HG03135 (cell line): ENCODE measurements around the gene PARD3.
A peak's percentile ranks its signal among the peaks of the same experiment; 100 is the strongest.

Experiments
- ATAC-seq: cut with Tn5 transposase; IDR thresholded peaks from one replicate; pipeline ENCODE4 v1.9.1; 2021; ENCODE audit warnings: mild to moderate bottlenecking, moderate library complexity; ENCODE audit not compliant: unreplicated experiment

The PARD3 gene

DNA sequence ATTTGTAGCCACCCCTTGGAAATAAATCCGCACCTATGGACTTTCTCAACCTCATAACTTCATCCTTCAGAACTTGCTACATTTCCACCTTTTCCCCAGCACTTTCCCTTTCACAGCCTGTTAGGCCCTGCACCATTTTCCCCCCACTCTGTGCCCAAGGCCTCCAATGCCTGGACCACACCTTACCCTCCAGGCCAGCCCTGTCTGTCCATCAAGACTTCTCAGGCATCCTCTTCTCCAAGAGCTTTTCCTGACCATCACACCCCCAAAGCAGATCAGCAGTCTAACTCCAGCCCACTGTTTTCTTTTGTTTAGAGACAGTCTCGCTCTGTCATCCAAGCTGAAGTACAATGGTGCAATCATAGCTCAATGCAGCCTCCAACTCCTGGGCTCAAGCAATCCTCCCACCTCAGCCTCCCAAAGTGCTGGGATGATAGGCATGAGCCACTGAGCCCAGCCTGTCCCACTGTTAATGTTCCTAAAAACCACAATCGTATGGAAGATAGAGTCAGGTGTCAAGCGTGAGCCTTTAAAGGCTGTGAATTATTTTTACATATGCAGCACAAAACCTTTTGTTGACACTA, 116.8 kb downstream of the PARD3 start:
- no peak for ATAC-seq

DNA sequence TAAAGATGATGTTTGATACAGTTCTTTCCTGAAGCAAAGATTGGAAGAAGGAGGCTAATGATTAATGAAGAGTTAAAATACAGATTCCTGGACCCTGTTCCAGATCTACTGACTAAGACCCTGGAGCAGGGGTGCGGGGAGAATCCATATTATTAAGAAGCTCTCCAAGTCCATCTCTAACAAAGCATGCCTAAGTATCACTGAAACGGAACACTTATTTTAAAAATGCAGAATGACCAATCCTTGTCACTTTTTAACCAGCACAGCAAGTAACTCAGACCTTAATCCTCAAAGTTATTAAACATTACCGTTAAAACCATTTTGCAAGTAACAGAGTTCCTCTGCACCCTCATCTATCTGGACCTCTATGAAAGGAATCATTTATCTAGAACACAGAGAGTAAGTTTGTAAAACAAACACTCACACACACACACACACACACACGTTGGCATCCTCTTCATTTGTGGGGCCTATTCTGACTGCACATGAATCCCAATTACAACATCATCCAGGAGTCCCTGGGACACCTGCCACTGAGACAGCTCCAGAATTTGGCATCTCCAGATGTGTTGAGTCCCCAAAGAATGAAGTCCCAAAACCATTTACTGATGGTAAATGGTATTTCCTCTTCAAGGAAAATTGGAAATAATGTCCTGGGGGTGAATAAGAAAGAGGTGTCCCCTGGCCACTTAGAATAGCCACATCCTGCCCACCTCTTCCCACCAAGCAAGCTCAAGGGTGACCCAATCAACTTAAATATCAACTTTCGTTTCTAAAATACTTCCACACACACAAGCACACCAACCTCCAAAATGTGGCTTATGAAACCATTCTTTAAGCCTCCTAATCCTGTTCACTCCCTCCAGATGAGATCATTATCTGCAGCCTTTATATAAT, 117.5 kb downstream of the PARD3 start:
- ATAC-seq = no peak

DNA sequence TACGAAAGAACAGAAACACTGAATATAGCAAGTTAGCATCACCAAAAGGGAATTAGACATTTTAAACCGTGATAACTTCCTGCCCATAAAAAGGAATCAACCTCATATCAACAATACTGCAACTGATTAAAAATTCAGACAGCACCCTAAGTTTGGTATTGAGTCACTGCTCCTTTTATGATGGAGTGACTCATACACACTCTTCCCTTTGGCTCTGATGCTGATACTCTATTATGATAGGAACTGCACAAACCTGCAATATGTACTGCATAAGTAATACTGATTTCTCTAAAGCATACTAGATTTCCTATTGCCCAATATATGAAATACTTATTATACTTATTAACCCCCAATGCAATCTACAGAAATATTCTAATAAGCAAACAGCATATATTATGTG, 118.7 kb downstream of the PARD3 start:
- ATAC-seq = no peak

DNA sequence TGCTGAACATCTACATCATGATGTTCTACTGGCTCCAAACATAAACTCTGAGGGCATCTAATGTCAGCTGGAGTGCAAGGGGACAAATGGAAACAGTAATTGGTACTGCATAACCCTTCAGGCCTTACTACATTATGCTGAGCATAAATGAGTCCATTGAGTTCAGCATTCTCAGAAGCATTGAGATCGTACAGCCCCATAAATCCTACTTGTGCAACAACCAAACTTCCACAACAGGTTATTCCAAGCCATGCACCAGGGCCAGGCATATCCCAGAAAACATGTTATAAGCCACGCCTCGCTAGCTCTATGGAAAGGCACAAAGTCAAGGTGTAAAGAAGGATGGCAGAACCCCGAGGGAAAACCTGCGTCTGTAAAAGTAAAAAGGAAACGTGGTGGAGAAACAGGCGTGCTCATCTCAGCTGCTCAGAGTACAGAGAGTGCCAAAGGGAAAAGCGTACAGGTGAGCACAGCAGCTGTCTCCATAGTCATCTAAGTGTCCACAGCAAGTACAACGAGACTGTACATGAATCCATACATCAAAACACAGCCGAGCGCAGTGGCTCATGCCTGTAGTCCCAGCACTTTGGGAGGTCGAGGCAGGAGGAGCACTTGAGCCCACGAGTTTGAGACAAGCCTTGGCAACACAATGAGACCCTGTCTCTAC, 124.6 kb downstream of the PARD3 start:
- no peak for ATAC-seq

DNA sequence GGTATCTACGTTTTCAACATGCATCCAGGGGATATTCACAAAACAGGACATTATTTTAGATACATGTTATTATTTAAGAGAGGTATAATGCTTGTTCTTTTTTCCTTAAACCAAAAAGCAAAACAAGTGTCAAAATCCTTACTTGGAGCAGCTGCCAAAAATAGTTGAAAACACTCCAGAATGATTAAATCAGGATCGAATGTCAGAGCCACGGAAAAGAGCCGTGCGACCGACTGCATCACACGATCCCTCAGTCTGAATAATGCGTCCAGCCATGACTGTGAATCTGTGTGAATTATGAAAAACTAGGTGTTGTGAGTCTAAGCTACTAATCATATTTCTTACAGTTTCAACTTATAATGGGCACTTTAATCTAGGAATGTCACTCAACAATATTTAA, 126.0 kb downstream of the PARD3 start:
- no peak for ATAC-seq

DNA sequence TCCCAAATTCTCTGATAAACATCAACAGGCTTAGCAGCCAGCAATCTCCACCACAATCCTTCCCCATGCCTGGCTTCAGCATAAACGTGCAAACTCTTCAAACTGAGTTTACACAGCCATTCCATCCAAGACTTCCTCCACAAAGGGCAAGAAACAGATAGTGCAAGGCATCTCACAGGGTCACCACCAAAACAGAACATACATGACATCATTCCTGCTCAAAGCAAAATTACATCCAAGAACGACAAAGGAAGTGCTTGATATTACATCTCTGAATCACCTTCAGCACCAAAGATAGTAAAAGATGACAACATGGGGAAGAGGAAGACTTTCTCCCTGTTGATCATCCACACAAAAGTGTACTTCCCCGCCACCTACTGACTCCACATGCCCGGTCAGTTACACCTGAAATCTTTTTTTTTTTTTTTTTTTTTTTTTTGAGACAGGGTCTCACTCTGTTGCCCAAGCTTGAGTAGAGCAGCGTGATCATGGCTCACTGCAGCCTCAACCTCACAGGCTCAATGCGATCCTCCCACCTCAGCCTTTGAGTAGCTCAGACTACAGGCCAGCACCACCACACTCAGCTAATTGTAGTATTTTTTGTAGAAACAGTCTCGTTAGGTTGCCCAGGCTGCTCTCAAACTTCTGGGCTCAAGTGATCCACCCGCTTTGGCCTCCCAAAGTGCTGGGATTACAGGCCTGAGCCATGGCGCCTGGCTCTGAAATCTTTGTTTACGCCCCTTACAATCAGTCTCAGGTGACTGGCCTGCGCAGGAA, 127.5 kb downstream of the PARD3 start:
- no peak for ATAC-seq

DNA sequence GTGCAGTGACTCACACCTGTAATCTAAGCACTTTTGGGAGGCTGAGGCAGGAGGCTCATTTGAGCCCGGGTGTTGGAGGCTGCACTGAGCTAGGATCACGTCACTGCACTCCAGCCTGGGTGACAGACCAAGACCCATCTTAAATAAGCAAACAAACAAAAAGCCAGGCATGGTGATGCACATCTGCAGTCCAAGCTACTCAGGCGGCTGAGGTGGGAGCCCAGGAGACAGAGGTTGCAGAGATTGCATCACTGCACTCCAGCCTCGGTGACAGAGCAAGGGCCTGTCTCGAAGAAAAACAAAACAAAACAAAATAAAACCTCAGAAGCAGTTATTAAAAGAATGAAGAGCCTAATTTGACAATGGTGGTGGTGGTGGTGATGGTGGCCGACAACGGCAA, 132.5 kb downstream of the PARD3 start:
- no peak for ATAC-seq

DNA sequence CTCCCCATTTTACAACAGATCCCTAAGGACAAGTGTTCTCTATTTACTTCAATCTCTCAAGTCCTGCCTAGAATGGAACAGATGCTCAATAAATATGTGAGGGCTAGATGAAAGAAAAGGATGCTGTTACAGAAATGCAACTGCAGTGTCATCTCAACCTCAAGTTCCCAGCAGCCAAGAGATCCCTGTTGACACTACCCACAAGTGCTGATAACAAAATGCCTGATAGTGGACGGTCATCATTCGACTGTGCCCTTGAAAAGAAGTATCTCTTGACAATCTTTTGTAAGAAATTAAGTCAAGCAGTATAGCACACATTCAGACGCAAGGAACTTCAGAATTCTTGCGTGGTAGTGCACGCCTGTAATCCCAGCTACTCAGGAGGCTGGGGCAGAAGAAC, 133.2 kb downstream of the PARD3 start:
- ATAC-seq = no peak

DNA sequence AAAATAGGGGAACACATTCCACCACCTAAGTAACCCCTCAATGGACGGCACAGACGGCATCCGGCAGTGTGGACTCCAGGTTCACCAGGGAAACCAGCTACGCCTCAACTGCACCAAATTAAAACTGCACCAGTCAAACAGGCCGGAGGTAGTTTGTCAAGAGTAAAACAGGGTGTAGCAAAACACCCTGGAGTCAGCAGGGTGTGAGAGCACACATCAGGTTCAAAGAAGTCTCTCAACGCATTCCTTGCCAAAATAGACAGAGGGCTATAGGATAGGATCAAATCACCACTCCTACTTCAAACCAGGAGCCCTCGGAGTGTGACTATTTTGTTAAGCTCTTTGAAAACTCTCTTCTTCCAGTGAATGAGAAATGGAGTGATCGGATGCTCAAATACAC, 135.9 kb downstream of the PARD3 start:
- ATAC-seq = no peak

DNA sequence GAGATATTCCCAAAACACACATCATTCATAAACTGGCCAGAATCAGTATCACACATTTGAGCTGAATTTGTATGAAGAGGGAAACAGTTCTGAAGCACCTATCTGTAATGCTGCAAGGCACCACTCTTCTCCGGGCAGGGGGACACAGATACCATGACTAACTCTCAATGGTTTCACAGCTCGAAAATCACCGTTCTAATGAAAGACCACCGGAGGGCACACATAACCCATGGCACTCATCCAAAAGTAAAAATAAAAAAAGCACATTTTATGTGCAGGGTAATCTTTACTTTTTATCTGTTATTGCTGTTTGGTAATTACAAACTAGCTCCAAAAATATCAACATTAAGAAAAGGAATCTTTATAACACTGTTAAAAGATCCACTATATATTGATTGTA, 137.5 kb downstream of the PARD3 start:
- ATAC-seq = no peak

DNA sequence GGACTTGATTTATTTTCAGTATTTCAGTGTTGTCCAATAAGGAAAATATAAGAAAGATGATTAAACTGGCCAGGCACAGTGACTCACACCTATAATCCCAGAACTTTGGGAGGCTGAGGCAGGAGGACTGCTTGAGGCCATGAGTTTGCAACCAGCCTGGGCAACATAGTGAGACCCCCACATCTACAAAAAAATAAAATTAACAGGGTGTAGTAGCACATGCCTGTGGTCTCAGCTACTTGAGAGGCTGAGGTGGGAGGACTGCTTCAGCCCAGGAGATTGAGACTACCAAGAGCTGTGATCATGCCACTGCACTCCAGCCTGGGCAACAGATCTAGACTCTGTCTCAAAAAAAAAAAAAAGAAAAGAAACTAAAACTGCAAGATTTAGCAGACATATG, 138.0 kb downstream of the PARD3 start:
- no peak for ATAC-seq

DNA sequence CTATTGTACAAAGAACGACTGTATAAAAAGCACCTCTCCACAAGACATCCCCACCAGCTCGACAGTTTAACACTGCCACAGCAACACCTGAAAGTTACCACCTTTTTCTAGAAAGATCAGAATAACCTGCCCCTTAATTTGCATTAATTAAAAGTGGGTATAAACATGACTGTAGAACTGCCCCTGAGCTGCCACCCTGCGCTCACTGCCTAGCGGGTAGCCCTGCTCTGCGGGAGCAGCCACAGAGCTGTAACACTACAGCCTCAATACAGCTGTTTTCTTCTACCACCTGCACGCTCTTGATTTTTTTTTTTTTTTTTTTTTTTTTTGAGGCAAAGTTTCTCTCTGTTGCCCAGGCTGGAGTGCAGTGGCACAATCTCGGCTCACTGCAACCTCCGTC, 140.9 kb downstream of the PARD3 start:
- no peak for ATAC-seq

DNA sequence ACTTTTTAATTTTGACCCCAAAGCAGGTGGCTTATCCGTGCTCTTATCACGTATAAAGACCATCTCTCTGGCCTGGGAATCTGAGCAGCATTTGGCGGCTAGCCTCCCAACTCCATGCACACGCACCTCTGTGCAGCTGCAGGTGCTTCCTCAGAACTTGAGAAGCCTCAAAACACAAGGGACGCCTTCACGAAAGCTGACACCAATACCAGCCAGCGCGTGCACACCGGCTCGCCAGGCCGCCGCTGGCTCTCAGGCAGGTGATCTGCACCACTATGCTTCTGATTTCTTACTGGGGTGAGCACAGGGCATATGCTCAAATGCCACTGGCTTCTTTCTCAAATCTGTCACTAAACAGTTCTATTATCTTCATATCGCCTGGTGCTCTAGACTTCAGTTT, 145.0 kb downstream of the PARD3 start:
- no peak for ATAC-seq

DNA sequence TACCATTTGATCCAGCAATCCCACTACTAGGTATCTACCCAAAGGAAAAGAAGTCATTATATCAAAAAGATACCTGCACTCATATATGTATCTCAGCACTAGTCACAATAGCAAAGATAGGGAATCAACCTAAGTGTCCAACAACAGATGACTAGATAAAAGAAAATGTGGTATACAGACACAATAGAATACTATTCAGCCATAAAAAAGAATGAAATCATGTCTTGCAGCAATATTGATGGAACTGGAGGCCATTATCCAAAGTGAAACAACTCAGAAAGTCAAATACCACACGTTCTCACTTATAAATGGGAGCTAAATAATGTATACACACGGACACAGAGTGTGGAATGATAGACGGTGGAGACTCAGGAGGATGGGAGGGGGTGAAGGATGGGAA, 146.0 kb downstream of the PARD3 start:
- ATAC-seq = no peak

DNA sequence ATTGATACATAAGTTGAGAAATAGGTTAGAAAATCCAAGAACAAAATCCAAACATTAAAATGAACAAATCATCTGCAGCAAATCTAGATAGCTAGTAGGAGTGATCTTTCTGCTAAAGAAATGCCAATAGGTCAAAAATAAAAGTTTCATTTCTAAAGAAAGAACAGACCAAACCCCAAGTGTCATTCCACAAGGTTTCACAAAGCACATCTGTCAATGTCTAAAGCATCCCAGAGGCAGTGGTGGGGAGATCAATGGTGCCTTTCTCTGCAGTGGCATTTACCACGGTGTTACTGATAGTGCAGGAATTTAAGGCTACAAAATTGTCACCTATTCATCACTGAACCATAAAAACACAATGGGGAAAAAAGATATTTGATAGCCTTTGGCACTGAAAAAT, 147.9 kb downstream of the PARD3 start:
- ATAC-seq = no peak

DNA sequence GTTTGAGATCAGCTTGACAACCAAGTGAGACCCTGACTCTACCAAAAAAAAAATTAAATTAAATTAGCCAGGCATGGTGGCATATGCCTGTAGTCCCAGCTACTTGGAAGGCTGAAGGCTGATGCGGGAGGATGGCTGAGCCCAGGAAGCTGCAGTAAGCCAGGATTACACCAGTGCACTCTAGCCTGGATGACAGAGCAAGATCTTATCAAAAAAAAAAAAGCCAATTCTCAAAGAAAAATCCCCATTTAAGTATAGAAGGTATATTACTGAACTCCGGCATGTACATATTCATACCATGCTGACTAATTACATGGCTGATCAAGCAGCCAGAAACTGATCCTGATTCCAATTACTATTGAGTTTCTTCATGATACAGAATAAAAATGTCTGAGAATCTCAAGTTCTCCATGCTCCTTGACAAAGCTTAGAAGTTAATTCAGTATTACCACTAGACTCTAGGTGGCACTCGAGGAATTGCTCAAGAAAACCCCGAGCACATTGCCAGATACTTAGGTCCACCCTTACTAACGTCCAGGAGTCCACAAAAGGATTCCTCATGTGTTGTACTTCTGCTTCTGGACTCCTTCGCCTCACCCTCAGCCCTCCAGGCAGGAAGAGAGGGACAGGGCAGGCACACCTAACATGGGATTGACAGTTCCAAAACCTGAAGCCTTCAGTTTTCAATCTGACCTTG, 148.9 kb downstream of the PARD3 start:
- ATAC-seq = peak; percentile 66

DNA sequence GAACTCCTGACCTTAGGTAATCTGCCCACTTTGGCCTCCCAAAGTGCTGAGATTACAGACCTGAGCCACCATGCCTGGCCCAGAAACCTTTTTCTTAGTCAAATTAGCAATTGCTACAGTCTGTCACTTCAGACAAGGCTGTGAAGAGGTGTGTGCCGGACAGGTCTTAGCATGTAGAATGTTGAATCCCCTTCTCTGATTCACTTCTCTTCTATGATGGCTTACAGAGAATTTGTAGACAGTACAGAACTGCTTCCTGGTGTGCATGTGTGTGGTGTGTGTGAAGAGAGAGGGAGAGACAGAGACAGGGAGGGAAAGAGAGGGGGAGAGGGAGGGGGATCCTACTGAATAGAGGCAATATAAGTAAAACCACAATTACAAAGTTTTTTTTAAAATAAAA, 150.4 kb downstream of the PARD3 start:
- ATAC-seq = no peak

DNA sequence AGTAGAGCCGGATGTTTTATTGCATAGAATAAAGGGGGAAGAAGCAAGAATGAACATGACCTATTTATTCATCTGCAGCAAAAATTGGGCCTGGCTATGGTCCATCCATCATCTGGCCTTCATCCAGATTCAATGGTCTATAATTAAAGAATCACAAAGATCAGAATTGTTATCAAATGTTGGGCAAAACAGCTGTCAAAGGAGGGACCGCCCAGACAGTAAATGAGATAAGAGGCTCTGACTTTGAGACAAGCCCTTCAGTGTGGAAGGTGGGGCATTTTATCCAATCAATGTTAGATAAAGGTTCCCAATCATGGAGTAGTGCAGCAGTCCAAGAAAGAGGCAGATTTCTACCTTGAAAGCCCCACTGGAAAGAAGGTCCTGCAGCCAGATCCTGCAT, 153.5 kb downstream of the PARD3 start:
- no peak for ATAC-seq

DNA sequence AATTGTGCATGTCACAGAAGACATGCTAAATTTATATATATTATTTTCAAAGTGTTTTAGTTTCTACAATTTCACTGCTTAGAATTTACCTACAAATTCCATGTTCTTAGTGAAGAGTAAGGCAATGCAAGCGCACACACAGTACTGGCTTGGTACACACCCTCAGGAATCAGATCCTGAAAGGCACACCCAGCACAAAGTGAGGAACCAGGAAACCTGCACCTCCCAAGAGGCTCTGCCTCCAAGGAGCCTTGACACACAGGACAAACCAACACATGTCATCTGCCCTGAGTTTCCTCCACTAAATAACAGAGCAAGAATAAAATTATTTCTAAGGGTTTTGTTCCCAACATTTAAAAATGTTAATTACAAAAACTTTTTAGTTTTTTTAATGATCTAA, 156.2 kb downstream of the PARD3 start:
- no peak for ATAC-seq

DNA sequence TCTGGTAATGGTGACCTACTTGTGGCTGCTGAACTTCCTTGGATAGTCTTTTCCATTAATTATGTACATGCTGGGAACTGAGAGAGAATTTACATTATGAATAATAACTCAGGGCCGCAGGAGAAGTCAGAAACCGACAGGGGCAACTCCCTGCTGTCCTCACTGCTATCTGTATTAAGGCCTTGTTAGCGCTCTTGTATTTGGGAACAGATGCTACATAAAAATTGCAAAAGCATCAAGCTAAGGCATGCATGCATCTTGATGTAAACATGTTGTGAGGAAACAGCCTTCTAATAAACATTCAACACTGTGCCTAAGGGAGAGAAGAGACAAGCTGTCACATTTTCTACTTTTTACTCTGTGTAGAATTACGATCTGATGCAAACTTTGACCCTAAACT, 158.4 kb downstream of the PARD3 start:
- ATAC-seq = no peak
